ENCODE results near the gene ZNF200.
"Not testable (repeated sequence)": the region's sequence is repeated elsewhere in the genome, so short reads cannot be mapped to it uniquely, and the experiment has no call there.

ZNF200 gene

GRCh38 chr16:3198334-3199072 lies 36.5 kb downstream of the ZNF200 start:
- no peak for DNase-seq (ENCODE audit: low read depth)

- DNase-seq (ENCODE audit: low read depth) = not testable (repeated sequence)
These were observed 37.1 kb downstream of the ZNF200 start for GRCh38 chr16:3197694-3198333.

- DNase-seq (ENCODE audit: low read depth) = no peak
These were observed 39.0 kb downstream of the ZNF200 start for GRCh38 chr16:3195975-3196374.

- no peak for DNase-seq (ENCODE audit: low read depth)
These were observed 40.2 kb downstream of the ZNF200 start for GRCh38 chr16:3194792-3195191.

- no peak for DNase-seq (ENCODE audit: low read depth)
These were observed 41.4 kb downstream of the ZNF200 start for GRCh38 chr16:3193221-3194212.

GRCh38 chr16:3192476-3193019 lies 42.4 kb downstream of the ZNF200 start:
- no peak for DNase-seq (ENCODE audit: low read depth)

GRCh38 chr16:3190949-3191353 lies 44.0 kb downstream of the ZNF200 start:
- DNase-seq (ENCODE audit: low read depth) = no peak

GRCh38 chr16:3189869-3190268 lies 45.1 kb downstream of the ZNF200 start:
- DNase-seq (ENCODE audit: low read depth) = no peak

GRCh38 chr16:3188925-3189825 lies 45.8 kb downstream of the ZNF200 start:
- DNase-seq (ENCODE audit: low read depth) = no peak

GRCh38 chr16:3188675-3188924 lies 46.4 kb downstream of the ZNF200 start:
- DNase-seq (ENCODE audit: low read depth) = no peak

- no peak for DNase-seq (ENCODE audit: low read depth)
These were observed 46.9 kb downstream of the ZNF200 start, which contains the start of gene OR1F1 for GRCh38 chr16:3187798-3188674. Gene OR1F1, plus strand, starts transcription at chr16:3188204.

- DNase-seq (ENCODE audit: low read depth) = no peak
These were observed 47.8 kb downstream of the ZNF200 start for GRCh38 chr16:3186946-3187690.

GRCh38 chr16:3183445-3184139 lies 51.4 kb downstream of the ZNF200 start:
- no peak for DNase-seq (ENCODE audit: low read depth)

- no peak for DNase-seq (ENCODE audit: low read depth)
These were observed 52.1 kb downstream of the ZNF200 start for GRCh38 chr16:3182608-3183444.

GRCh38 chr16:3182293-3182607 lies 52.7 kb downstream of the ZNF200 start:
- not testable (repeated sequence) for DNase-seq (ENCODE audit: low read depth)

GRCh38 chr16:3180445-3180878 lies 54.5 kb downstream of the ZNF200 start:
- no peak for DNase-seq (ENCODE audit: low read depth)

- DNase-seq (ENCODE audit: low read depth) = no peak
These were observed 55.3 kb downstream of the ZNF200 start for GRCh38 chr16:3179651-3180050.

Data from HS-27A (cell line).